Lung (tissue), 12 donors: ENCODE measurements around the gene DEPDC7. TPM values are rescaled to one million over a fixed set of nuclear protein-coding genes. Genes with fewer than 3 reads are reported as not detected.

ENCODE experiments used
- ATAC-seq: fragments of 200-7000 bp; cut with Tn5 transposase; one replicate; pipeline ENCODE4 v1.9.1; 2020; ENCODE audit warnings: moderate number of reproducible peaks; ENCODE audit not compliant: insufficient read depth, low FRiP score
- DNase-seq, 3 donors: peaks; one replicate each; pipeline ENCODE4 v3.0.0-alpha.2; 2013 to 2017
- H3K27ac ChIP-seq, 2 donors: one replicate each; pipeline ENCODE4 v1.5.1; 2013; ENCODE audit warnings: mild to moderate bottlenecking in 2 of 2, moderate library complexity in 2 of 2, control low read depth in 1 of 2, inconsistent platforms in 1 of 2, low read depth in 1 of 2, low read length in 1 of 2
- H3K27me3 ChIP-seq, 3 donors: one replicate each; pipeline ENCODE4 v1.5.1; 2013; ENCODE audit warnings: low read length in 2 of 3; ENCODE audit not compliant: control insufficient read depth in 3 of 3, insufficient read depth in 3 of 3
- H3K36me3 ChIP-seq, 4 donors: one replicate each; pipeline ENCODE4 v1.5.1; 2013; ENCODE audit warnings: low read length in 4 of 4, mild to moderate bottlenecking in 1 of 4, moderate library complexity in 1 of 4; ENCODE audit not compliant: control insufficient read depth in 4 of 4, insufficient read depth in 4 of 4
- H3K4me1 ChIP-seq, 5 donors: one replicate each; pipeline ENCODE4 v1.5.1; 2013; ENCODE audit warnings: low read length in 5 of 5, mild to moderate bottlenecking in 2 of 5, moderate library complexity in 1 of 5; ENCODE audit not compliant: control insufficient read depth in 5 of 5, insufficient read depth in 5 of 5
- H3K4me3 ChIP-seq: one replicate; pipeline ENCODE4 v1.5.1; 2013; ENCODE audit warnings: mild to moderate bottlenecking, control low read depth, moderate library complexity
- H3K9ac ChIP-seq, 2 donors: one replicate each; pipeline ENCODE4 v1.5.1; 2013; ENCODE audit warnings: low read length in 2 of 2, control low read depth in 1 of 2; ENCODE audit not compliant: insufficient read depth in 1 of 2
- H3K9me3 ChIP-seq, 4 donors: one replicate each; pipeline ENCODE4 v1.5.1; 2013; ENCODE audit warnings: low read length in 3 of 4, mild to moderate bottlenecking in 1 of 4, moderate library complexity in 1 of 4; ENCODE audit not compliant: control insufficient read depth in 4 of 4, insufficient read depth in 3 of 4
- CTCF ChIP-seq: IDR thresholded peaks from 2 replicates; pipeline ENCODE4 v1.5.1; 2012; ENCODE audit warnings: mild to moderate bottlenecking; ENCODE audit errors: control extremely low read depth, extremely low read depth
- WGBS, 2 donors: extraction: QIAGEN DNeasy Blood & Tissue Kit; methylation state at CpG; one replicate each; pipeline ENCODE4 v1.1.7; 2013; 5-methylcytosine and 5-hydroxymethylcytosine counted together
- polyA plus RNA-seq, 2 donors: library from polyadenylated mRNA; stranded (reverse); fragments of 200-250 nt; gene quantifications; one replicate each; pipeline ENCODE4 v1.2.1, GENCODE V29; 2013
- total RNA-seq, 2 donors: library from RNA; depleted of rRNA in 1 of 2; stranded (reverse); fragments of >200 nt in 1 of 2; gene quantifications; one replicate each; pipeline ENCODE4 v1.2.1, GENCODE V29; 2014 to 2021
- donor health status: control.
- donor health status: control.
- donor health status: Bipolar disorder and iron deficiency.
- donor health status: healthy.
- donor health status: DM: yes; HTN: yes; CAD: no.

DEPDC7 gene
- total and polyA plus RNA-seq, 4 donors = 0.45 to 6.1 (median 0.91) TPM

- peak overlapping the region; percentile 48 to 85 for H3K9ac ChIP-seq
- TF ChIP-seq CTCF = no peak
- peak overlapping the region; percentile 94 to 100 for H3K27ac ChIP-seq
- 4 to 6% methylated on average over 30 of the region's 30 CpGs for WGBS, 2 donors
- no peaks in the 10 kb centered on the region for H3K27me3 ChIP-seq
- peak overlapping the region; percentile 84 for H3K4me3 ChIP-seq
- DNase-seq (peak in 2 of 3 donors; percentile 21 to 38), ATAC-seq (no peak)
- no peaks in the 10 kb centered on the region for H3K9me3 ChIP-seq
- peaks cover 0 to 11% (median 7%) of the 10 kb centered on the region in 5 donors for H3K4me1 ChIP-seq
- peaks cover 4 to 9% (median 6%) of the 10 kb centered on the region in 4 donors for H3K36me3 ChIP-seq
Observed at GRCh38 chr11:33040033-33040861, 24.6 kb downstream of the DEPDC7 start.

GRCh38 chr11:33040862-33041453 is 25.3 kb downstream of the DEPDC7 start:
- Histone ChIP-seq H3K36me3 (peaks cover 4 to 12% (median 7%) of the 10 kb centered on the region in 4 donors), H3K4me1 (peaks cover 0 to 10% (median 7%) of the 10 kb centered on the region in 5 donors), H3K27ac (no peak overlapping the region), H3K9ac (peak overlapping the region in 1 of 2 donors; percentile 85), H3K9me3 (no peaks in the 10 kb centered on the region), H3K27me3 (no peaks in the 10 kb centered on the region), H3K4me3 (no peak overlapping the region)
- no peak for TF ChIP-seq CTCF
- ATAC-seq (no peak), DNase-seq (no peak)
- 64 to 69% methylated on average over 5 of the region's 5 CpGs for WGBS, 2 donors

- no peaks in the 10 kb centered on the region for H3K27me3 ChIP-seq
- H3K36me3 ChIP-seq = peaks cover 4 to 14% (median 7%) of the 10 kb centered on the region in 4 donors
- no peak for TF ChIP-seq CTCF
- 83 to 86% methylated on average over 2 of the region's 2 CpGs for WGBS, 2 donors
- H3K4me1 ChIP-seq = peaks cover 0 to 10% (median 7%) of the 10 kb centered on the region in 5 donors
- H3K4me3 ChIP-seq = no peak overlapping the region
- DNase-seq (no peak), ATAC-seq (no peak)
- H3K9ac ChIP-seq = no peak overlapping the region
- no peak overlapping the region for H3K27ac ChIP-seq
- no peaks in the 10 kb centered on the region for H3K9me3 ChIP-seq
Observed at GRCh38 chr11:33043221-33043830, 27.6 kb downstream of the DEPDC7 start.
